ENCODE measurements around the gene FRMD5.

GRCh38 chr15:43824302-43825246 is 370.5 kb downstream of the FRMD5 start, which contains the start of gene MFAP1:
- TF ChIP-seq EZH2 (IDR thresholded peaks at IDR 0.05; ENCODE audit: borderline replicate concordance, insufficient read depth, low read depth, low read length, poor library complexity, severe bottlenecking): no peak
- TF ChIP-seq CTCF (IDR thresholded peaks at IDR 0.05): no peak
